Mucosa of rectum (tissue), 2 donors: ENCODE measurements around the gene COLEC11.

Source experiments
- H3K27ac ChIP-seq, 2 donors: one replicate each; pipeline ENCODE4 v1.7.0; 2013; ENCODE audit warnings: inconsistent platforms in 2 of 2, low read depth in 2 of 2, low read length in 2 of 2
- H3K27me3 ChIP-seq, 2 donors: one replicate each; pipeline ENCODE4 v1.7.0; 2013; ENCODE audit warnings: low read length in 2 of 2; ENCODE audit not compliant: control insufficient read depth in 2 of 2, insufficient read depth in 2 of 2
- H3K36me3 ChIP-seq, 2 donors: one replicate each; pipeline ENCODE4 v1.7.0; 2013; ENCODE audit warnings: low read length in 2 of 2; ENCODE audit not compliant: control insufficient read depth in 2 of 2, insufficient read depth in 2 of 2
- H3K4me1 ChIP-seq, 2 donors: one replicate each; pipeline ENCODE4 v1.7.0; 2013; ENCODE audit warnings: low read length in 2 of 2, mild to moderate bottlenecking in 1 of 2; ENCODE audit not compliant: control insufficient read depth in 2 of 2, insufficient read depth in 2 of 2
- H3K4me3 ChIP-seq, 2 donors: one replicate each; pipeline ENCODE4 v1.7.0; 2013; ENCODE audit warnings: low read length in 2 of 2
- H3K9ac ChIP-seq, 2 donors: one replicate each; pipeline ENCODE4 v1.7.0; 2013; ENCODE audit warnings: low read length in 2 of 2, low read depth in 1 of 2, mild to moderate bottlenecking in 1 of 2
- H3K9me3 ChIP-seq, 2 donors: one replicate each; pipeline ENCODE4 v1.7.0; 2013; ENCODE audit warnings: low read length in 2 of 2; ENCODE audit not compliant: control insufficient read depth in 2 of 2
- donor health status: healthy.
- donor health status: Normal muscosa, but diverticular disease.

Gene COLEC11

DNA sequence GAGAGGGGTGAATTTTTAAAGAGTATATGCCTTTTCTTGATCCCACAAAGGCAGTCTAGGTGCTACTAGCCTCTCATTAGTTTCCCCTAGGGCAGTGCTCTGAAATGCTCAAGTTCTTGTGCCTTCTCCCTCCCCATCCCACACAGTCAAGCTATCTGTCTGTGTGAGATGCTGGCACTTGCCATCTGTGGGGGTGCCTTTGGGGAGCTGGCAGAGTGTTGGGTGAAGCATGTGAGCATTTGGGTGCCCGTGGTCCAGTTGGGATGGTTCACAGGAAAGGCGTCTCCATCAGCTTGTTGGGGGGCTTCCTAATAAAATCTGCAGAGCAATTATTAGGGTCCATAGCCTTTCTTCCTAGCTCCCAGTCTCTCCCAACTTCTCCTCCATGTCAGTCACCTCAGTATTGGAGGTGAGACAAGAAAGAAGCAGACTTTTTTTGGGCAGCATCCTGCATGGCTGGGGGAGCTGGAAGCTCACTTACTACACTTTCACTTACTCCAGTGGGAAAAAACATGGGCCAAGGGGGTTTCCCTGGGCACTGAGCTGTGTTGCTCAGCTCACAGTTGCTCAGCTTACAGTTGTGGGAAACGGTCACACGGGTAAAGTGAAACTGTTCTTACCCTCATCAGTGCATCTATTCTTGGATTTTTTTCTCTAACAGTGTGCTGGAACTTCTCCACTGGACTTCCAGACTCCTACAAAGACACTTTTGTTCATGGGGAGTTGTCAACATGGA lies 29.3 kb downstream of the COLEC11 start:
- Histone ChIP-seq H3K4me3 (no peak overlapping the region), H3K9ac (no peak overlapping the region), H3K9me3 (no peaks in the 10 kb centered on the region), H3K4me1 (no peaks in the 10 kb centered on the region), H3K27ac (no peak overlapping the region), H3K36me3 (no peaks in the 10 kb centered on the region), H3K27me3 (no peaks in the 10 kb centered on the region)

DNA sequence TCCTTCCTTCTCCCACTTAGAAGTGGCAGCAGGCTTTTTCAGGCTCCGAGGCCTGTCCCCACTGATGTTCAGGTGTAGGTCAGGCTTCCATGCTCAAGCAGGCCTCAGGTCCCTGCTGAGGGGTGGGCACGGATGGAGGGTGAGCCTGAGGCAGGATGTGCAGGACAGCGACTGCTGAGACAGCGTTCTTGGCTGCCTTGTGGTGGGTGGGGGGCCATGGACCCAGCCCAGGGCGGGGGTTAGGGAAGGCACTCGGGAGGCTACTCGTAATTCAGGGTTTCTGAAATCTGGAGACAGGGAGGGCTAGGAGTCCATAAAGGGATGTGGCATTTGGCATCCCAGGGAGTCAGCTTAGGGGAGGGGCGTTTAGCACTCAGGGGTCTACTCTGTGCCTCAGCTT lies 30.3 kb downstream of the COLEC11 start:
- Histone ChIP-seq H3K36me3 (no peaks in the 10 kb centered on the region), H3K9ac (no peak overlapping the region), H3K27me3 (no peaks in the 10 kb centered on the region), H3K9me3 (no peaks in the 10 kb centered on the region), H3K4me1 (no peaks in the 10 kb centered on the region), H3K4me3 (no peak overlapping the region), H3K27ac (no peak overlapping the region)

DNA sequence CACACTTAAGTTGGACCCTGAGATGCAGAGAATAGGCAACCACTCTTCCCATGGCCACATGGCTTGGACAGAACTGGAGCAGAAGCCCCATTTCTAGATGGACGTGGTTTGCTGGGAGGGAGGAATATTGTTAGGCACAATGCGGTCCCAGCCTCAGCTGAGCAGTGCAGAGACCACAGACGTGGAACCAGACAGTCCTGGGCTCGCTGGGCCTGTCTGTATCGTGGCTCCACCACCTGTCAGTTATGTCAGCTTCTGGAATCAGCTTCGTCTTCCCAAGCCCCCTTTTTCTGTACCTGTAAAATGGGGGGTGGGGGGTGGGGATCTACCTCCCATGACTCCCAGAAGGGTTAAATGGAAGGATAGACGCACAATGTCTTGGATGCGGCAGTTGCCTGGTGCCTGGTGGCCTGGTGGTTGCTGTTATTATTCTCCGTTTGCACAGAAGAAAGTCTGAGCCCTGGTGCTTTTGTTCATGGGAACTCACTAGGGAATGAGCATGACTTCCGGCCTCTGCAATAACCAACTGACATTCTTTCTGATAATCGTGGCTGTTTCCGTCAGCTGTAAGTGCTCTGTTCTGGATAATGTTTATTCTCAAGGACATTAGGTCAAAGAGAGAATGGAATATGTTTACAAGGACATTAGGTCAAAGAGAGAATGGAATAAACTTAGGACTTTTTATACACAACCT lies 31.4 kb downstream of the COLEC11 start:
- Histone ChIP-seq H3K9me3 (no peaks in the 10 kb centered on the region), H3K36me3 (no peaks in the 10 kb centered on the region), H3K4me1 (no peaks in the 10 kb centered on the region), H3K27me3 (no peaks in the 10 kb centered on the region), H3K4me3 (no peak overlapping the region), H3K27ac (peak overlapping the region; percentile 50 to 70), H3K9ac (no peak overlapping the region)

DNA sequence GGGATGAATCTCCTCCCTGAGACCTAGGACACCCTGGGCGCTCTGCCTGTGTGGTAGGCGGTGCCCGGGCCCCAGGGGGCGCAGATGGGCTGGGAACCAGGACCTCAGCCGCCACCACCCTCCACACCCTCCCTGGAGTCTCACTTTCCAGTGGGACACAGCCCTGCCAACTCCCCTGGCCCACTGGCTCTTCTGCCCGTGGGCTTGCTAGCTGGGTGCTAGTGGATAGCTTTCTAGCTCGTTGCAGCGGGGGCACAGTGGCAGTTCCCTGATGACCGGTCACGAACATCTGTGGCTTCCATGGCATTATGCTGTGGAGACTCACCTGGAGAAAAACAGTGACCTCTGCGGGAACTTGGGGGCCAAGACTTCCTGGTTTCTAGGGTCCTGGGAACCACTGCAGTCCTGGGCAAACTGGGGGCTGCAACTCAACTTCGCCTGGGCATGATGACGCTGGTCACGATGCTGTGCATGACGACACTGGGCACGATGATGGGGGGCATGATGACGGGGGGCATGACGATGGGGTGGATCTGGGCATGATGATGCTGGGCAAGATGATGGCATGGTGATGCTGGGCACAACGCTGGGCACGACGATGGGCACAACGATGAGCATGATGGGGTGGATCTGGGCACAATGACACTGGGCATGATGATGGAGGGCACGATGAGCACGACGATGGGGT lies 32.0 kb downstream of the COLEC11 start:
- no peaks in the 10 kb centered on the region for H3K9me3 ChIP-seq
- H3K4me3 ChIP-seq = no peak overlapping the region
- H3K9ac ChIP-seq = no peak overlapping the region
- H3K4me1 ChIP-seq = no peaks in the 10 kb centered on the region
- H3K27ac ChIP-seq = peak overlapping the region in 1 of 2 donors; percentile 48
- H3K36me3 ChIP-seq = no peaks in the 10 kb centered on the region
- no peaks in the 10 kb centered on the region for H3K27me3 ChIP-seq

DNA sequence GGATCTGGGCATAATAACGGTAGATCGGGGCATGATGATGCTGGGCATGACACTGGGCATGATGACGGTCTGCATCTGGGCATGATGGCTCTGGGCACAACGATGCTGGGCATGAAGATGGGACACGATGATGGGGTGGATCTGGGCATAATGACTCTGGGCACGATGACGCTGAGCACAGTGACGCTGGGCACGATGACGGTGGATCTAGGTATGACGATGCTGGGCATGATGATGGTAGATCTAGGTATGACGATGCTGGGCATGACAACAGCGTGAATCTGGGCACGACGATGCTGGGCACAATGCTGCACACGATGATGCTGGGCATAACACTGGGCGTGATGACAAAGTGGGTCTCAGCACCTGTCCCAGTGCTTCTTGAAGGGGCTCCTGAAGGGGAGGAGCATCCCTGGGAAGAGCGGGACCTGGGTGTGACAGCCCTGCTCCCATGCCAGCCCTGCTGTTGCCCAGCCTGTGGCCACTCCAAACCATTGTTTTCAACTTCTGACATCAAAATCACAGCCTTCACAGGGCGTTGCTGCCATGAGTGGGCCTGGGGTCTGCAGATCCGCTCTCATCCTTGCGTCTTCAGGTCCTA lies 32.7 kb downstream of the COLEC11 start:
- Histone ChIP-seq H3K9ac (no peak overlapping the region), H3K4me1 (no peaks in the 10 kb centered on the region), H3K36me3 (no peaks in the 10 kb centered on the region), H3K27me3 (no peaks in the 10 kb centered on the region), H3K9me3 (no peaks in the 10 kb centered on the region), H3K27ac (no peak overlapping the region), H3K4me3 (no peak overlapping the region)

DNA sequence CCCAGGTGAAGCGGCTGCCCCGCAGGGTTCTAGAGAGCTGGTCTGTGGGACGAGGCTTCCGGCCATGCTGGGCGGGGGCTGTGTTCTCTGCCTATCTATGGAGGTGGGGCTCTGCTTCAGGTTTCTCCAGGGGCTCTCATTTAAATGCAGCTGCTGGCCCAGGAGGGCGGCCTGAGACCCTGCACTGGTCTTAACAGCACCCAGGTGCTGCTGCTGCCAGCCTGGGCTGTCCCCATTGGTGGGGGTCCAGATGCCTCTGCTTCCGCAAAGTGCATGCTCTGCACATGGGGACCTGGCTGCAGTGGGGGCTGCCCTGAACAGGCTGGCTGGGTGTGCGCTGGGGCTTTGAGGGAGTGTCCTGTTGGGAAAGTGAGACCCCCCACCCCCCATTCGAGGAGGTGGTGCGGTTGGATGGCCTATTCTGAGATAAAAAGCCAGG lies 33.3 kb downstream of the COLEC11 start:
- Histone ChIP-seq H3K9ac (no peak overlapping the region), H3K27ac (no peak overlapping the region), H3K27me3 (no peaks in the 10 kb centered on the region), H3K9me3 (no peaks in the 10 kb centered on the region), H3K36me3 (no peaks in the 10 kb centered on the region), H3K4me1 (no peaks in the 10 kb centered on the region), H3K4me3 (no peak overlapping the region)

DNA sequence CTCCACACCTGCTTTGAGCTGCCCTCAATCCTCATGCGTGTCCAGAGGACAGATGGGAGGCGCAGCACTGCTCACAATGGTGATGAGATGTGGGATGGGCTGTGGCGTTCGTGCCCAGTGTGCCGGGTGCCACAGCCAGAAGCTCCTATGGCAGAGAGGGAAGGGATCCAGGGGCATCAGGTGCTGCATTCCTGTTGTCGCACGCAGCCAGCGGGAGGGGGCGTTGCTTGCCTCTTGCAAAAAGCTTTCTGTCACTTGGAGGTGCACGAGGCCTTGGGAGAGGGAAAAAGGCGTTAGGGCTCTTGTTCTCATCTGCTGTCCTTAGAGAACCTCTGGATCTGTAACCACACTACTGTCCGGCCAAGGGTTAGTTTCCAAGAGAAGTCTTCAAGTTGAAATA lies 33.9 kb downstream of the COLEC11 start:
- Histone ChIP-seq H3K9me3 (no peaks in the 10 kb centered on the region), H3K27ac (no peak overlapping the region), H3K4me1 (no peaks in the 10 kb centered on the region), H3K36me3 (no peaks in the 10 kb centered on the region), H3K4me3 (no peak overlapping the region), H3K27me3 (no peaks in the 10 kb centered on the region), H3K9ac (no peak overlapping the region)

DNA sequence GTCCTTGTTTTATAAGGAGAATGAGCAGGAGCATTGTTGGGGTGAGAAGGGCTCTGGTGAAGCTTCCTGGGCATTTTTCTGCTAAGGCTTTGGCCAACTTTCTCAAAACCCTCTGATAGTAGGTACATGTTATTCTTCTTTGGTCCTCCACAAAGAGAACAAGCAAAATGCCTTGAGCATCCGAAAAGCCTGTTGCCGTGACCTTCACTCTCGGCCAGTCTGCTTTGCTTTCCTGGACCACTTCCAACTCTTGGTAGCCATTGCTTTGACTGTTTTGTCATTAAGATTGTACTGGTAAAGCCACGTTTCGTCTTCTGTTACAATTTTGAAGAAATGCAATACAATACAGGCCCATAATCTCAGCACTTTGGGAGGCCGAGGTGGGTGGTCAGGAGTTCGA lies 35.7 kb downstream of the COLEC11 start:
- Histone ChIP-seq H3K4me1 (no peaks in the 10 kb centered on the region), H3K36me3 (no peaks in the 10 kb centered on the region), H3K27ac (no peak overlapping the region)

DNA sequence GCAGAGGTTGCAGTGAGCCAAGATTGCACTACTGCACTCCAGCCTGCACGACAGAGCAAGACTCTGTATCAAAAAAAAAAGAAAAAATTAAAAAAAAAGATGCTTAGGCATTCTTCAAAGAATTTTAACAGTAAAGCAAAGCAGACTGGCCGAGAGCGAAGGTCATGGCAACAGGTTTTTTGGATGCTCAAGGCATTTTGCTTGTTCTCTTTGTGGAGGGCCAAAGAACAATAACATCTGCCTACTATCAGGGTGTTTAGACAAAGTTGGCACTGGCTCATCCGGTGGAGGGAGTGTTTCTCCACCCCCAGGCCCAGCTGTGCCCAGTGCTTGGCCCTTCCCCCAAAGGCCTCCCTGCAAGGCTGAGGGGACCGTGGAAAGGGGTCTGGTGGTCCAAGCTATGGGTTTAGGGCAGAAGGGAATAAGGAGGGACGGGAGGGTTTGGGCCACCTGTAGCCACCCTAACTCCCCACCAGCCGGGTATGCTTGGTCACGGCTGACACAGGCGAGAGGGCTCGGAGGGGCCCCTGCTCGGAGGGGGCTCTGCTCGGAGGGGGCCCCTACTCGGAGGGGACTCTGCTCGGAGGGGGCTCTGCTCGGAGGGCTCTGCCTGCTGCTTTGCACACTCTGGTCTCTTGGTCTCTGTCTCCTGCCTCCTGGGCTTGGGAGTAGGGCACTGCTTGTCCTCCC lies 36.4 kb downstream of the COLEC11 start:
- H3K9me3 ChIP-seq = no peaks in the 10 kb centered on the region
- H3K9ac ChIP-seq = no peak overlapping the region
- no peak overlapping the region for H3K4me3 ChIP-seq
- no peaks in the 10 kb centered on the region for H3K36me3 ChIP-seq
- no peaks in the 10 kb centered on the region for H3K27me3 ChIP-seq
- no peak overlapping the region for H3K27ac ChIP-seq
- H3K4me1 ChIP-seq = no peaks in the 10 kb centered on the region

More for the DNA sequence above, 35.7 kb downstream of the COLEC11 start:
- Histone ChIP-seq H3K27me3 (no peaks in the 10 kb centered on the region), H3K9me3 (no peaks in the 10 kb centered on the region), H3K9ac (no peak overlapping the region), H3K4me3 (no peak overlapping the region)
